PC-3 (cell line): ENCODE data around the gene SLC43A2. TPM values are rescaled to one million over a fixed set of nuclear protein-coding genes. Genes with fewer than 3 reads are reported as not detected.
A peak's percentile ranks its signal among the peaks of the same experiment; 100 is the strongest.
"Not testable (repeated sequence)": the region's sequence is repeated elsewhere in the genome, so short reads cannot be mapped to it uniquely, and the experiment has no call there.

Experiments
- ATAC-seq: fragments of 200-7000 bp; cut with Tn5 transposase; 2 replicates; pipeline ENCODE4 v1.9.1; 2020; ENCODE audit warnings: mild to moderate bottlenecking, moderate library complexity
- BruUV-seq: library from RNA; stranded (reverse); fragments of 400-500 nt; replicated peaks from 2 replicates; lab custom pipeline; 2021; lab: Mats Ljungman, UMichigan
- CTCF ChIA-PET: fragments of 300-600 bp; sonication (Branson Sonifier 250); formaldehyde crosslinking; loops from one replicate; lab custom pipeline; 2022; ENCODE audit warnings: antibody characterized with exemption; lab: Charles Lee
- POLR2A ChIA-PET: fragments of 300-600 bp; sonication (Branson Sonifier 250); formaldehyde crosslinking; loops from one replicate; lab custom pipeline; 2022; ENCODE audit warnings: antibody characterized with exemption; ENCODE audit not compliant: unreplicated experiment; lab: Charles Lee
- DNase-seq: peaks from one replicate; pipeline ENCODE4 v3.0.0-alpha.2; 2015
- H2AFZ ChIP-seq: fragments of 300-600 bp; sonication (generic); 2 replicates; pipeline ENCODE4 v1.6.0; 2016; ENCODE audit warnings: antibody characterized with exemption, low read length
- H3F3A ChIP-seq: fragments of 300-600 bp; sonication (generic); one replicate; pipeline ENCODE4 v1.6.0; 2017; ENCODE audit warnings: antibody characterized with exemption, low read length, control low read depth, mild to moderate bottlenecking; ENCODE audit not compliant: unreplicated experiment
- H3K27ac ChIP-seq: fragments of 300-600 bp; sonication (generic); 2 replicates; pipeline ENCODE4 v1.5.1; 2016; ENCODE audit warnings: mild to moderate bottlenecking, low read length
- H3K27me3 ChIP-seq: fragments of 300-600 bp; sonication (generic); 2 replicates; pipeline ENCODE4 v1.6.1; 2016; ENCODE audit warnings: low read length, mixed read lengths
- H3K36me3 ChIP-seq: fragments of 300-600 bp; sonication (generic); 2 replicates; pipeline ENCODE4 v1.6.1; 2016; ENCODE audit warnings: low read depth, mixed run types, low read length, mixed read lengths
- H3K4me1 ChIP-seq: fragments of 300-600 bp; sonication (generic); 2 replicates; pipeline ENCODE4 v1.5.1; 2016; ENCODE audit warnings: low read length; ENCODE audit not compliant: insufficient read depth
- H3K4me2 ChIP-seq: fragments of 300-600 bp; sonication (generic); 2 replicates; pipeline ENCODE4 v1.6.0; 2016; ENCODE audit warnings: low read length
- H3K4me3 ChIP-seq: fragments of 300-600 bp; sonication (generic); 2 replicates; pipeline ENCODE4 v1.5.1; 2016; ENCODE audit warnings: mild to moderate bottlenecking, low read length, mixed read lengths
- H3K79me2 ChIP-seq: fragments of 300-600 bp; sonication (generic); 2 replicates; pipeline ENCODE4 v1.6.1; 2017; ENCODE audit warnings: low read length, mixed read lengths
- H3K9ac ChIP-seq: fragments of 300-600 bp; sonication (generic); 2 replicates; pipeline ENCODE4 v1.6.0; 2016; ENCODE audit warnings: mild to moderate bottlenecking, low read length
- H3K9me2 ChIP-seq: fragments of 300-600 bp; sonication (generic); replicated peaks from 2 replicates; pipeline ENCODE4 v1.6.1; 2016; ENCODE audit warnings: mixed run types, low read length, mixed read lengths
- H3K9me3 ChIP-seq: fragments of 300-600 bp; sonication (generic); 2 replicates; pipeline ENCODE4 v1.6.1; 2016; ENCODE audit warnings: low read length, mixed read lengths
- H4K20me1 ChIP-seq: fragments of 300-600 bp; sonication (generic); 2 replicates; pipeline ENCODE4 v1.6.1; 2016; ENCODE audit warnings: low read length, mixed read lengths
- CTCF ChIP-seq: fragments of 300-600 bp; sonication (generic); conservative IDR thresholded peaks from 2 replicates; pipeline ENCODE4 v1.5.1; 2017; ENCODE audit warnings: antibody characterized with exemption, low read depth, mild to moderate bottlenecking, low read length
- EZH2 ChIP-seq: fragments of 300-600 bp; sonication (generic); IDR thresholded peaks from one replicate; pipeline ENCODE4 v1.6.1; 2017; ENCODE audit warnings: antibody characterized with exemption, mild to moderate bottlenecking, low read length; ENCODE audit not compliant: unreplicated experiment
- EZH2phosphoT487 ChIP-seq: fragments of 300-600 bp; sonication (generic); IDR thresholded peaks from 2 replicates; pipeline ENCODE4 v1.6.1; 2018; ENCODE audit warnings: mild to moderate bottlenecking, antibody characterized with exemption, low read length, borderline replicate concordance
- intact Hi-C: fragments of 100-400 bp; cut with micrococcal nuclease; formaldehyde crosslinking; loops from 2 replicates; pipeline ENCODE4 v1.9.0; 2023
- total RNA-seq: library from RNA; depleted of rRNA; stranded (reverse); fragments of >200 nt; gene quantifications from 2 replicates; pipeline ENCODE4 v1.2.3, GENCODE V29; 2014

SLC43A2 gene
- total RNA-seq, 1 experiment from 2014 or later: 6.2 TPM

- POLR2A ChIA-PET: interaction anchor here (0.7 kb wide), 1 partner anchor 74 kb away, joined by 9 read pairs; no protein-coding TSS in a partner anchor
- no peak overlapping the region for H3K4me3 ChIP-seq
- no peaks in the 10 kb centered on the region for H4K20me1 ChIP-seq
- peaks cover 10% of the 10 kb centered on the region for H3K4me1 ChIP-seq
- H3K4me2 ChIP-seq: no peak overlapping the region
- no TSS peak for BruUV-seq
- H3K79me2 ChIP-seq: no peaks in the 10 kb centered on the region
- no peaks in the 10 kb centered on the region for H3K9me3 ChIP-seq
- ATAC-seq (no peak), DNase-seq (no peak)
- intact Hi-C loops: loop anchor here (1.0 kb wide), 1 partner anchor 55 kb away; no protein-coding TSS in a partner anchor
- H3K27ac ChIP-seq: no peak overlapping the region
- H3F3A ChIP-seq: no peaks in the 10 kb centered on the region
- H3K27me3 ChIP-seq: no peaks in the 10 kb centered on the region
- H3K9ac ChIP-seq: no peak overlapping the region
- CTCF ChIA-PET: interaction anchor here (1.5 to 2.3 kb wide), 2 partner anchors 54 to 74 kb away, joined by 24 to 34 read pairs; partner anchors contain the start of genes RILP and SLC43A2
- no peaks in the 10 kb centered on the region for H3K9me2 ChIP-seq
- no peaks in the 10 kb centered on the region for H3K36me3 ChIP-seq
- H2AFZ ChIP-seq: no peak overlapping the region
- no peak for TF ChIP-seq CTCF
- TF ChIP-seq EZH2phosphoT487: no peak
These were observed 53.8 kb downstream of the SLC43A2 start for GRCh38 chr17:1574697-1575471.

- BruUV-seq: no TSS peak
- ChIA-PET POLR2A (interaction anchor here (0.7 kb wide), 2 partner anchors 12 to 75 kb away, joined by 3 to 9 read pairs; no protein-coding TSS in a partner anchor), CTCF (interaction anchor here (0.6 to 2.3 kb wide), 3 partner anchors 52 to 75 kb away, joined by 6 to 34 read pairs (median 24); partner anchors contain the start of genes RILP and SLC43A2)
- H2AFZ ChIP-seq: no peak overlapping the region
- no peaks in the 10 kb centered on the region for H3F3A ChIP-seq
- TF ChIP-seq CTCF: peak; percentile 78
- no peak for TF ChIP-seq EZH2phosphoT487
- TF ChIP-seq EZH2: no peak
- H3K9me2 ChIP-seq: no peaks in the 10 kb centered on the region
- H3K4me3 ChIP-seq: no peak overlapping the region
- DNase-seq: peak; percentile 78
- no peaks in the 10 kb centered on the region for H3K27me3 ChIP-seq
- no peaks in the 10 kb centered on the region for H3K9me3 ChIP-seq
- no peak overlapping the region for H3K27ac ChIP-seq
- ATAC-seq: peak; percentile 57
- H3K4me1 ChIP-seq: peaks cover 10% of the 10 kb centered on the region
- H3K9ac ChIP-seq: no peak overlapping the region
- no peaks in the 10 kb centered on the region for H4K20me1 ChIP-seq
- H3K79me2 ChIP-seq: no peaks in the 10 kb centered on the region
- H3K36me3 ChIP-seq: no peaks in the 10 kb centered on the region
- intact Hi-C loops: loop anchor here (1.0 kb wide), 1 partner anchor 56 kb away; no protein-coding TSS in a partner anchor
- H3K4me2 ChIP-seq: no peak overlapping the region
These were observed 54.5 kb downstream of the SLC43A2 start for GRCh38 chr17:1573932-1574696.

GRCh38 chr17:1572646-1573045 is 56.0 kb downstream of the SLC43A2 start:
- H3K4me1 ChIP-seq, POLR2A ChIA-PET, intact Hi-C loops, H3K36me3 ChIP-seq, H3K4me3 ChIP-seq, H3K9me3 ChIP-seq, H3K4me2 ChIP-seq, H3K27me3 ChIP-seq, H3K27ac ChIP-seq, BruUV-seq, H3K9ac ChIP-seq, ATAC-seq, DNase-seq, H4K20me1 ChIP-seq, H3F3A ChIP-seq, H3K79me2 ChIP-seq, H2AFZ ChIP-seq, H3K9me2 ChIP-seq, CTCF ChIA-PET: not testable (repeated sequence)
